Gastrocnemius medialis (tissue), 4 donors: Measurements from ENCODE around the gene GPX1.

Experiments
- POLR2A ChIP-seq, 2 donors: fragments of 450-650 bp; IDR thresholded peaks; one replicate each; pipeline ENCODE4 v1.6.1; 2017; ENCODE audit warnings: antibody characterized with exemption in 2 of 2, mild to moderate bottlenecking in 2 of 2, moderate library complexity in 2 of 2
- TF ChIP-seq, protein P1 (sequence below), 5 experiments: fragments of 450-650 bp in 3 of 5; fragments of 200-600 bp in 2 of 5; sonication (generic) in 2 of 5; IDR thresholded peaks in 4 of 5; conservative IDR thresholded peaks in 1 of 5; 1 replicate in 4 of 5; 2 replicates in 1 of 5; pipeline ENCODE4 v1.5.1; 2016 to 2019; ENCODE audit warnings: antibody characterized with exemption in 5 of 5, mild to moderate bottlenecking in 3 of 5, moderate library complexity in 3 of 5

DNA sequence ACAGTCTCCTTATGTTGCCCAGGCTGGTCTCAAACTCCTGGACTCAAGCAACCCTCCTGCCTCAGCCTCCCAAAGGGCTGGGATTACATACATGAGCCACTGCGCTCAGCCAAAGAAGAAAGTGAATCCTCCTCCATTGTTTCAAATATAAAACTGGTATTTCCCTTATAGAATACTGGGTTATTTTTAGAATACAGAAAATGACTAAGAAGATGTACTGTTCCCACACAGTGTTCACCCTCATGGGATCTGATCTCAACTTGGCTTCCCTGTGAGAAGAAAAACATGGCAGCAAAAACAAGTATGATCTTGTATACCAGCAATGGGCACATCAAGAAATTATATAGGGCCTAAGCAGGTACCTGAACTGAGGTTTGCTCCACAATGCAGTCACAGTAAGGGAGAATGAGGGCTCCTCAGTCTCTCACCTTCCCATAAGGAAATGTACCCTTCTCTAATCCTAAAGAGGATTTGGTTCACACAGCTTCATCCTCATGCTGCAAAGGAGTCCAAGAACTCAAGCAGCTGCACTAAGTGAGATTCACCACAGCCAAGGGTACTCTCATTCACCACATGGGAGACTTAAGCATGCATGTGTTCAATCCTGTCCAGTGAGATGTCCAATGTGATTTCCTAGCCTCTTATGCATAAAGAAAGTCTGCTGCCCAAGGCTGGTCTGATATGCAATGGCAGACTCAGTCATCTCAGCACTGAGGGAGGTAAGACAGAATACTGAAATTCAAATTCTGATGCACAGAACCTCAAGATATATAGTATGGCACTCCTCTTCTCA is 44.1 kb downstream of the GPX1 start:
- no peak for TF ChIP-seq POLR2A (IDR thresholded peaks at IDR 0.05)
- TF ChIP-seq, protein P1, sequence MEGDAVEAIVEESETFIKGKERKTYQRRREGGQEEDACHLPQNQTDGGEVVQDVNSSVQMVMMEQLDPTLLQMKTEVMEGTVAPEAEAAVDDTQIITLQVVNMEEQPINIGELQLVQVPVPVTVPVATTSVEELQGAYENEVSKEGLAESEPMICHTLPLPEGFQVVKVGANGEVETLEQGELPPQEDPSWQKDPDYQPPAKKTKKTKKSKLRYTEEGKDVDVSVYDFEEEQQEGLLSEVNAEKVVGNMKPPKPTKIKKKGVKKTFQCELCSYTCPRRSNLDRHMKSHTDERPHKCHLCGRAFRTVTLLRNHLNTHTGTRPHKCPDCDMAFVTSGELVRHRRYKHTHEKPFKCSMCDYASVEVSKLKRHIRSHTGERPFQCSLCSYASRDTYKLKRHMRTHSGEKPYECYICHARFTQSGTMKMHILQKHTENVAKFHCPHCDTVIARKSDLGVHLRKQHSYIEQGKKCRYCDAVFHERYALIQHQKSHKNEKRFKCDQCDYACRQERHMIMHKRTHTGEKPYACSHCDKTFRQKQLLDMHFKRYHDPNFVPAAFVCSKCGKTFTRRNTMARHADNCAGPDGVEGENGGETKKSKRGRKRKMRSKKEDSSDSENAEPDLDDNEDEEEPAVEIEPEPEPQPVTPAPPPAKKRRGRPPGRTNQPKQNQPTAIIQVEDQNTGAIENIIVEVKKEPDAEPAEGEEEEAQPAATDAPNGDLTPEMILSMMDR (IDR thresholded peaks at IDR 0.05 in 4 of 5, conservative IDR thresholded peaks at IDR 0.05 in 1 of 5) = no peak
